Mesenchymal stem cell (in vitro differentiated cells and primary cell): ENCODE data around the gene TAT.

Experiments used
- DNase-seq: peaks from one replicate; pipeline ENCODE4 v3.0.0-alpha.2; 2013
- H2AFZ ChIP-seq: one replicate; pipeline ENCODE4 v1.6.1; 2013; ENCODE audit warnings: low read depth, mild to moderate bottlenecking, control low read depth, inconsistent platforms, low read length, moderate library complexity
- H2AK5ac ChIP-seq: 2 replicates; pipeline ENCODE4 v1.6.1; 2013; ENCODE audit warnings: low read length, moderate library complexity, mild to moderate bottlenecking, inconsistent platforms; ENCODE audit not compliant: severe bottlenecking
- H2BK120ac ChIP-seq: one replicate; pipeline ENCODE4 v1.6.1; 2013; ENCODE audit warnings: low read depth, mild to moderate bottlenecking, inconsistent platforms, low read length, moderate library complexity
- H2BK12ac ChIP-seq, 2 experiments: one replicate each; pipeline ENCODE4 v1.6.1; 2013; ENCODE audit warnings: inconsistent platforms in 2 of 2, low read length in 2 of 2, mild to moderate bottlenecking in 2 of 2, moderate library complexity in 2 of 2, control low read depth in 1 of 2
- H2BK15ac ChIP-seq: one replicate; pipeline ENCODE4 v1.6.1; 2013; ENCODE audit warnings: mild to moderate bottlenecking, low read depth, inconsistent platforms; ENCODE audit not compliant: poor library complexity, severe bottlenecking
- H2BK5ac ChIP-seq: 2 replicates; pipeline ENCODE4 v1.6.1; 2013; ENCODE audit warnings: low read depth, mild to moderate bottlenecking, low read length, control low read depth, inconsistent platforms; ENCODE audit not compliant: poor library complexity, severe bottlenecking
- H3K14ac ChIP-seq, 2 experiments: one replicate each; pipeline ENCODE4 v1.6.1; 2013; ENCODE audit warnings: inconsistent platforms in 2 of 2, low read length in 2 of 2, control low read depth in 1 of 2, mild to moderate bottlenecking in 1 of 2, moderate library complexity in 1 of 2
- H3K18ac ChIP-seq, 2 experiments: one replicate each; pipeline ENCODE4 v1.6.1; 2013; ENCODE audit warnings: inconsistent platforms in 2 of 2, low read length in 2 of 2, control low read depth in 1 of 2, low read depth in 1 of 2, mild to moderate bottlenecking in 1 of 2
- H3K23ac ChIP-seq, 2 experiments: one replicate each; pipeline ENCODE4 v1.6.1; 2013; ENCODE audit warnings: inconsistent platforms in 2 of 2, low read length in 2 of 2, mild to moderate bottlenecking in 2 of 2, moderate library complexity in 2 of 2, control low read depth in 1 of 2
- H3K27ac ChIP-seq: 2 replicates; pipeline ENCODE4 v1.5.1; 2013; ENCODE audit warnings: mild to moderate bottlenecking, moderate library complexity, low read length, control low read depth, inconsistent platforms; ENCODE audit not compliant: poor library complexity, severe bottlenecking
- H3K27me3 ChIP-seq, 2 experiments: 2 replicates each; pipeline versions ENCODE4 v1.6.1 to v1.7.0; 2013; ENCODE audit warnings: low read length in 2 of 2, mild to moderate bottlenecking in 2 of 2, moderate library complexity in 2 of 2, control low read depth in 1 of 2, inconsistent platforms in 1 of 2; ENCODE audit not compliant: control insufficient read depth in 1 of 2, insufficient read depth in 1 of 2
- H3K36me3 ChIP-seq, 2 experiments: 2 replicates each; pipeline versions ENCODE4 v1.6.1 to v1.7.0; 2013; ENCODE audit warnings: low read length in 2 of 2, control low read depth in 1 of 2, inconsistent platforms in 1 of 2, low read depth in 1 of 2, mild to moderate bottlenecking in 1 of 2; ENCODE audit not compliant: insufficient read depth in 2 of 2, control insufficient read depth in 1 of 2
- H3K4ac ChIP-seq, 2 experiments: one replicate each; pipeline ENCODE4 v1.6.1; 2013; ENCODE audit warnings: inconsistent platforms in 2 of 2, low read length in 2 of 2, mild to moderate bottlenecking in 2 of 2, moderate library complexity in 2 of 2, control low read depth in 1 of 2, low read depth in 1 of 2
- H3K4me1 ChIP-seq: 2 replicates; pipeline ENCODE4 v1.6.1; 2013; ENCODE audit warnings: low read depth, low read length, control low read depth; ENCODE audit not compliant: control insufficient read depth, insufficient read depth
- H3K4me2 ChIP-seq: 2 replicates; pipeline ENCODE4 v1.6.1; 2013; ENCODE audit warnings: low read length, mild to moderate bottlenecking, inconsistent platforms; ENCODE audit not compliant: poor library complexity, severe bottlenecking
- H3K4me3 ChIP-seq, 2 experiments: 2 replicates each; pipeline versions ENCODE4 v1.5.1 to v1.7.0; 2013; ENCODE audit warnings: low read length in 2 of 2, mild to moderate bottlenecking in 2 of 2, control low read depth in 1 of 2, low read depth in 1 of 2; ENCODE audit not compliant: insufficient read depth in 1 of 2
- H3K79me1 ChIP-seq: replicated peaks from 2 replicates; pipeline ENCODE4 v1.6.1; 2013; ENCODE audit warnings: mild to moderate bottlenecking, control low read depth, low read length, inconsistent platforms; ENCODE audit not compliant: poor library complexity, severe bottlenecking
- H3K9ac ChIP-seq: 2 replicates; pipeline ENCODE4 v1.7.0; 2013; ENCODE audit warnings: mild to moderate bottlenecking, low read length, moderate library complexity
- H3K9me3 ChIP-seq: 2 replicates; pipeline ENCODE4 v1.7.0; 2013; ENCODE audit warnings: mild to moderate bottlenecking, low read length; ENCODE audit not compliant: control insufficient read depth
- H4K8ac ChIP-seq: one replicate; pipeline ENCODE4 v1.6.1; 2013; ENCODE audit warnings: inconsistent platforms, mild to moderate bottlenecking, low read length, moderate library complexity
- H4K91ac ChIP-seq: one replicate; pipeline ENCODE4 v1.6.1; 2013; ENCODE audit warnings: mild to moderate bottlenecking, low read length, inconsistent platforms
- WGBS: methylation state at CpG from one replicate; pipeline ENCODE4 v1.1.7; 2013; ENCODE audit warnings: mixed read lengths; 5-methylcytosine and 5-hydroxymethylcytosine counted together

Gene TAT

DNA sequence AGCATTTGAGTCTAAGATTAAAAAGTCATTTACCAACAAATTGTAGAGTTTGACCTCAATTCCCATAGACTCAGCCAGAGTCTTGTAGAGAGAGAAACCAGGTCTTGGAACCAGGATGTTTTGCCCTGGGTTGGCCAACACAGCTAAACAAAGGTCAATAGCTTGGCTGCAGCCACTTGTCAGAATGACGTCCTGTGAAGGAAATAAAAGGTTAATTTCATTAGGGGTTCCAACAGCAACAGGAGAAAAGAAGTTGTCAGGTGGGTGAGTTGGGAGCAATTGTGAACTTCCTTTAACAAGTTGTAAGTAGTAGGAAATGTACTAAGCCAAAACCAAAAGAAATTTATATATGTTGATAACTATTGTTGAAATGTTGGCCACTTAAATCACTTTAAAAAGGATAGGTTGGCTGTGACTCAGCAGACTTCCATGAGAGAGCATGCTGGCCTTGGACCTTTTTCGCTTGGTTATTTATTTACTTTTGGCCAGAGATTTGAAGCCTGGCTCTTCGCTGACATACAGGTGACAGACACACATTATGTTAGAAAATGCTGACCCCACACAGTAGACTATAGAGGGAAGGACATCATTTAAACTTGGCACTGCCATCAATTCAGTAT is 4.3 kb downstream of the TAT start:
- H3K4me3 ChIP-seq: no peak overlapping the region
- no peak overlapping the region for H4K8ac ChIP-seq
- H3K4me1 ChIP-seq: no peaks in the 10 kb centered on the region
- H3K4me2 ChIP-seq: no peak overlapping the region
- H3K18ac ChIP-seq: no peak overlapping the region
- no peak overlapping the region for H3K23ac ChIP-seq
- no peak overlapping the region for H2BK12ac ChIP-seq
- H3K27ac ChIP-seq: no peak overlapping the region
- H2AFZ ChIP-seq: no peak overlapping the region
- no peaks in the 10 kb centered on the region for H3K36me3 ChIP-seq
- no peak overlapping the region for H2AK5ac ChIP-seq
- H3K79me1 ChIP-seq: no peaks in the 10 kb centered on the region
- WGBS: 47% methylated on average over 3 of the region's 3 CpGs
- H2BK5ac ChIP-seq: no peak overlapping the region
- H3K9me3 ChIP-seq: no peaks in the 10 kb centered on the region
- no peak overlapping the region for H4K91ac ChIP-seq
- no peak for DNase-seq
- H3K14ac ChIP-seq: no peak overlapping the region
- H2BK15ac ChIP-seq: no peak overlapping the region
- peaks cover 14 to 21% of the 10 kb centered on the region in 2 experiments for H3K27me3 ChIP-seq
- H2BK120ac ChIP-seq: no peak overlapping the region
- no peak overlapping the region for H3K9ac ChIP-seq
- no peak overlapping the region for H3K4ac ChIP-seq

DNA sequence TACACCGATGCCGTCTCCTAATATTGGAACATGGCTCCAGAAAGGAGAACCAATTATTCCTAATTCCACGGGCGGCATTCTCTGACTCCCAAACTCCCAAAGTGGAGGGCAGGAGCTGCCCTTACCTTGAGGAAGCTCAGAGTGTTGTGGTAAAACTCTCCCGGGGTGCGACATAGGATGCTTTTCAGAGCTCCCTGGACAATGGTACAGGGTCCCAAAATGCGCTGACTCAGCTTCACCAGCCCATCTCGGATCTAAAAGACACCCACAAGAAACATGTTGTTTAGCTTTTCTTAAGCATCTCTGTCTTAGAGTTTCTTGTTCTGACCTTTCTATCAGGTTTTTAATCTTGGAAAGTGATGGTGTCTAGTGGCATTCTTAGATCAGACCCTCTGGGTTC is 6.7 kb downstream of the TAT start:
- H3K9me3 ChIP-seq: no peaks in the 10 kb centered on the region
- H3K79me1 ChIP-seq: no peaks in the 10 kb centered on the region
- no peak overlapping the region for H2AFZ ChIP-seq
- 97% methylated on average over 7 of the region's 8 CpGs for WGBS
- no peak overlapping the region for H3K14ac ChIP-seq
- peaks cover 3% of the 10 kb centered on the region for H3K4me1 ChIP-seq
- no peak overlapping the region for H4K8ac ChIP-seq
- no peak overlapping the region for H2BK12ac ChIP-seq
- no peak overlapping the region for H3K23ac ChIP-seq
- H2BK5ac ChIP-seq: no peak overlapping the region
- no peak overlapping the region for H3K27ac ChIP-seq
- no peak for DNase-seq
- no peak overlapping the region for H3K9ac ChIP-seq
- H3K18ac ChIP-seq: no peak overlapping the region
- H3K27me3 ChIP-seq: peaks cover 2 to 3% of the 10 kb centered on the region in 2 experiments
- H3K4ac ChIP-seq: no peak overlapping the region
- H2AK5ac ChIP-seq: no peak overlapping the region
- H2BK120ac ChIP-seq: no peak overlapping the region
- H3K4me2 ChIP-seq: no peak overlapping the region
- H4K91ac ChIP-seq: no peak overlapping the region
- H3K36me3 ChIP-seq: no peaks in the 10 kb centered on the region
- no peak overlapping the region for H3K4me3 ChIP-seq
- no peak overlapping the region for H2BK15ac ChIP-seq

DNA sequence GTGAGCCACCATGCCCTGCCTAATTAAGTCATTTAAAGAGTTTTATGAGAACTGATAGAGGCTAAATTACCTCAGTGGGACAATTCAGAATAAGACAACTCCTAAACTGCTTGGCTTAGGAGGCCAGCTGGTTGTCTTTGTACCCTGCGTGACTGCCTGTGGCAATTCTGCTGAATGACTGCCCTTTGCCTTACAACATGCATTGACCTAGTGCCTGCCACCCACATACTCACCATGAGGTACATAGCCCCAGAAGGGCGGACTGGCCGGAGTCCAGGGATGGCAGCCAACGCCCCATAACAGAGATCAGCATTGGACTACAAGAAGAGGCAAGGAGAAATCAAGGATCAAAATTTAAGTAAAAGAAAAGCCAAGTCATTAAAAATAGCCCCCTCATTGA is 7.3 kb downstream of the TAT start:
- Histone ChIP-seq H3K27me3 (peaks cover 2 to 3% of the 10 kb centered on the region in 2 experiments), H3K79me1 (no peaks in the 10 kb centered on the region), H3K4me2 (no peak overlapping the region), H3K36me3 (no peaks in the 10 kb centered on the region), H3K9me3 (no peaks in the 10 kb centered on the region), H3K4me1 (peaks cover 3% of the 10 kb centered on the region), H3K9ac (no peak overlapping the region), H3K18ac (no peak overlapping the region), H2BK15ac (no peak overlapping the region), H3K4me3 (no peak overlapping the region), H3K23ac (no peak overlapping the region), H2AK5ac (no peak overlapping the region), H3K27ac (no peak overlapping the region), H4K91ac (no peak overlapping the region), H2BK12ac (no peak overlapping the region), H3K14ac (no peak overlapping the region), H2BK120ac (no peak overlapping the region), H3K4ac (no peak overlapping the region), H2BK5ac (no peak overlapping the region), H2AFZ (no peak overlapping the region), H4K8ac (no peak overlapping the region)
- 95% methylated on average over 4 of the region's 4 CpGs for WGBS
- DNase-seq: no peak

DNA sequence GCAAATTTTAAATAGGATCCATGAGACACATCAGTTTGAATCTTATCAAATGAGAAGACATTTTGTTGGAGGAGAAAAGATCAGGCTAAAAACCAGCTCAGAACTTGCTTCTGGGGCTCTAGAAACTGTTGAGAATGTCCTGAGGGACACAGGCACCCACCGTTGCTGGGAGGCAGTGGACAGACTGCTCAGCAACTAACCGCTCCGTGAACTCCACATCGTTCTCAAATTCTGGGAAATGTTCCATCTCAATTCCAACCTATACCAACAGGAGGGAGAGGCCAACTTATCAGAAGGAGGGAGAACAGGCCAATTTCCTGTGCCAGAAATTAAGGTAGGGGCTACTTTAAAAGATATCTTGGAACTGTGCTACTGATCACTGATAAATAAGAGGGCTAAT is 8.3 kb downstream of the TAT start:
- Histone ChIP-seq H2AK5ac (no peak overlapping the region), H4K91ac (no peak overlapping the region), H2BK12ac (no peak overlapping the region), H3K4ac (no peak overlapping the region), H3K4me3 (no peak overlapping the region), H2AFZ (no peak overlapping the region), H3K23ac (no peak overlapping the region), H3K36me3 (no peaks in the 10 kb centered on the region), H4K8ac (no peak overlapping the region), H3K27ac (no peak overlapping the region), H2BK5ac (no peak overlapping the region), H3K4me1 (peaks cover 3% of the 10 kb centered on the region), H2BK15ac (no peak overlapping the region), H3K27me3 (peaks cover 2 to 3% of the 10 kb centered on the region in 2 experiments), H2BK120ac (no peak overlapping the region), H3K9ac (no peak overlapping the region), H3K9me3 (no peaks in the 10 kb centered on the region), H3K4me2 (no peak overlapping the region), H3K14ac (no peak overlapping the region), H3K18ac (no peak overlapping the region), H3K79me1 (peaks cover 1% of the 10 kb centered on the region)
- WGBS: 67% methylated on average over 1 of the region's 4 CpGs
- no peak for DNase-seq
